Heart left ventricle (tissue), 16 donors: ENCODE results near the gene PPIF. TPM values are rescaled to one million over a fixed set of nuclear protein-coding genes. Genes with fewer than 3 reads are reported as not detected.

Source experiments
- ATAC-seq, 4 donors: fragments of 200-7000 bp; cut with Tn5 transposase; one replicate each; pipeline ENCODE4 v1.9.1; 2020 to 2022; ENCODE audit warnings: moderate library complexity in 4 of 4, mild to moderate bottlenecking in 3 of 4, moderate number of reproducible peaks in 1 of 4
- DNase-seq, 5 donors: peaks; one replicate each; pipeline ENCODE4 v3.0.0-alpha.2; 2020
- H3K27ac ChIP-seq, 12 donors: fragments of 200-600 bp; sonication (generic) in 4 of 12; one replicate each; pipeline versions ENCODE4 v1.5.0 to v1.8.0; 2016 to 2022; ENCODE audit warnings: mild to moderate bottlenecking in 2 of 12
- H3K27me3 ChIP-seq, 9 donors: fragments of 200-600 bp; sonication (generic) in 2 of 9; one replicate each; pipeline versions ENCODE4 v1.5.1 to v1.8.0; 2016 to 2022; ENCODE audit warnings: mild to moderate bottlenecking in 3 of 9
- H3K36me3 ChIP-seq, 9 donors: fragments of 200-600 bp; sonication (generic) in 2 of 9; one replicate each; pipeline versions ENCODE4 v1.5.0 to v1.8.0; 2018 to 2022; ENCODE audit warnings: mild to moderate bottlenecking in 2 of 9
- H3K4me1 ChIP-seq, 12 donors: fragments of 200-600 bp; sonication (generic) in 4 of 12; one replicate each; pipeline versions ENCODE4 v1.5.0 to v1.8.0; 2016 to 2022; ENCODE audit warnings: mild to moderate bottlenecking in 3 of 12
- H3K4me3 ChIP-seq, 12 donors: fragments of 200-600 bp; sonication (generic) in 4 of 12; one replicate each; pipeline versions ENCODE4 v1.5.0 to v1.8.0; 2017 to 2022; ENCODE audit warnings: mild to moderate bottlenecking in 9 of 12, moderate library complexity in 4 of 12
- H3K9me3 ChIP-seq, 12 donors: fragments of 200-600 bp; sonication (generic) in 4 of 12; one replicate each; pipeline versions ENCODE4 v1.5.0 to v1.8.0; 2016 to 2022; ENCODE audit warnings: mild to moderate bottlenecking in 1 of 12
- CTCF ChIP-seq, 12 donors: fragments of 200-600 bp; sonication (generic) in 4 of 12; IDR thresholded peaks; one replicate each; pipeline versions ENCODE4 v1.5.0 to v1.8.0; 2018 to 2022; ENCODE audit warnings: antibody characterized with exemption in 12 of 12, mild to moderate bottlenecking in 5 of 12
- POLR2A ChIP-seq, 2 donors: fragments of 450-650 bp; IDR thresholded peaks; one replicate each; pipeline ENCODE4 v1.6.1; 2017; ENCODE audit warnings: antibody characterized with exemption in 2 of 2, mild to moderate bottlenecking in 2 of 2, moderate library complexity in 2 of 2
- WGBS, 4 donors: extraction: QIAGEN DNeasy Blood & Tissue Kit in 2 of 4; methylation state at CpG; one replicate each; pipeline versions ENCODE4 v1.1.5 to v1.1.7; 2013 to 2018; 5-methylcytosine and 5-hydroxymethylcytosine counted together
- intact Hi-C, 10 donors: fragments of 100-400 bp; cut with DNase I; formaldehyde crosslinking; loops; one replicate each; pipeline versions ENCODE4 v1.11.1 to v1.14.2; 2022
- polyA plus RNA-seq, 2 donors: library from polyadenylated mRNA; stranded (reverse); fragments of 200-250 nt; gene quantifications; one replicate each; pipeline ENCODE4 v1.2.3, GENCODE V29; 2013
- total RNA-seq, 9 donors: library from RNA; depleted of rRNA in 2 of 9; stranded (reverse); fragments of >200 nt in 2 of 9; fragmentation: NEBNext Ultra II Directional in 3 of 9; extraction: Animal tissue kit (Norgen Biotek cat#: 25700) in 3 of 9; gene quantifications; one replicate each; pipeline versions ENCODE4 v1.1.0 to v1.2.4, GENCODE V29; 2016 to 2023
- donor health status: ischemic (EF 13 %, LVEDD 7.1; RV severe dilation, severe dysfunction).
- donor health status: healthy with polysubstance abuse.
- donor health status: DM: no; HTN: yes; CAD: no.
- donor health status: DM: no; HTN: no; CAD: no.
- donor health status: ischemic (EF 25% LVEDD 6.9; RV normal size, moderate dysfunction).
- donor health status: ischemic (EF 25% LVEDD 5.7; RV mildly dilated, moderate dysfunction).
- donor health status: healthy.
- donor health status: DM: yes; HTN: yes; CAD: no.
- donor health status: ischemic (EF 35%, LVEDD 5.7; RV mildly dilated, moderate dysfunction).
- donor health status: nonischemic (EF 11% LVEDD 7.7; RV severe dilation, severe dysfunction).
- donor health status: DM: yes; HTN: yes; CAD: no.
- donor health status: PGD.
- donor health status: ischemic (EF 29% LVEDD 5.4; RV normal size, mild dysfunction).
- donor health status: nonischemic (EF 23%, LVEDD 6.1; RV moderate dilation, normal function).

Gene PPIF
- total and polyA plus RNA-seq, 11 donors: 82.8 to 193 (median 128) TPM

- Histone ChIP-seq H3K27ac (peak overlapping the region in 1 of 12 donors; percentile 15), H3K9me3 (no peaks in the 10 kb centered on the region), H3K4me3 (no peak overlapping the region), H3K4me1 (peaks cover 0 to 45% (median 26%) of the 10 kb centered on the region in 12 donors), H3K27me3 (no peaks in the 10 kb centered on the region), H3K36me3 (peaks cover 0 to 18% (median 12%) of the 10 kb centered on the region in 9 donors)
- no peak for TF ChIP-seq POLR2A (IDR thresholded peaks at IDR 0.05)
- TF ChIP-seq CTCF (IDR thresholded peaks at IDR 0.05): no peak
- intact Hi-C loops: loop anchor here in 1 of 10 donors (5.0 kb wide), 1 partner anchor 123 kb away; no protein-coding TSS in a partner anchor
- no peak for ATAC-seq
- WGBS, 4 donors: 65 to 76% (median 67%) methylated on average over 5 of the region's 5 CpGs
- DNase-seq: peak in 1 of 5 donors; percentile 14
Observed at GRCh38 chr10:79345241-79346011, 1.8 kb upstream of the PPIF start.

- 90 to 98% (median 95%) methylated on average over 1 to 2 of the region's 2 CpGs for WGBS, 4 donors
- no peaks in the 10 kb centered on the region for H3K9me3 ChIP-seq
- DNase-seq (peak in 1 of 5 donors; percentile 15), ATAC-seq (no peak)
- H3K4me3 ChIP-seq: no peak overlapping the region
- intact Hi-C loops: loop anchor here in 1 of 10 donors (5.0 kb wide), 1 partner anchor 124 kb away; no protein-coding TSS in a partner anchor
- H3K4me1 ChIP-seq: peaks cover 0 to 47% (median 23%) of the 10 kb centered on the region in 12 donors
- peaks cover 0 to 23% (median 18%) of the 10 kb centered on the region in 9 donors for H3K36me3 ChIP-seq
- no peaks in the 10 kb centered on the region for H3K27me3 ChIP-seq
- TF ChIP-seq CTCF (IDR thresholded peaks at IDR 0.05) (no peak), POLR2A (IDR thresholded peaks at IDR 0.05) (no peak)
- H3K27ac ChIP-seq: no peak overlapping the region
Observed at GRCh38 chr10:79346012-79346340, 1.3 kb upstream of the PPIF start.

DNA sequence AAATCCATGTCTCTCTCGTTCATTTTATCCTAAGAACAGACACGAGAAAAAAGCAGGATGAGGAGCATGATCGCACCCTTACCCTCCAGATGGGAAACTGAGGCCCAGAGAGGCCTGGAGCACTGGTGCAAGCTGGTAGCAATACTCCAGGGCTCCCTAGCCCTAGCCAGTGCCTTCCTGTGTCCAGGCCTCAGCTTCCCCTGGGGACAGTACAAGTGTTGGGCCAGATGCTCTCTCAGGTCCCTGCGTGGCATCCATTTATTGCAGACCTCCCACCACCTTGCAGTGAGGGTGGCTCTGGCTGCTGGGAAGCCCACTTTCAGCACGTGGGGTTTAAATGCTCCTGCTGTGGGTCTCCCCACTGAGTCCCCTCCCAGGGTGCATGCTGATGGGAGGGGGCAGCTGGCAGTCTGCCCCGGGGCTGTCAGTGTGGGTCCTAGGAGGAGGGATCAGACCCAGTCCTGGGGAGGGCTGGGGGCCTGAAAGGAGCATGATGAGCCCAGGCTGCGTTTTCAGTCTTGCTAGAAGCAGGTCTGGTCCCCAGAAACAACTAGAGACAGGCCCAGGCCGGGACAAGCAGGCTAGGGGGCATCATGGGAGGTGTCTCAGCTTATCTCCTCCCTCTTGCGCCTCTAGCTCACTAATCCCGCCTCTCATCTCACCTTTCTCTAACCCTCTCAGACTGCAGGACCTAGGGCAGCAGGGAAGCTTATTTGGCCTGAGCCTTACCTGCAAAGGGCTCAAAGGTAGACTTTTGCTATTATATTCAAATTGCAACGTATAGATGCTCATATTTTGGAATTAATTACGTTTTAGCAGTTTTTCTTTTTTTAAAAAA lies 662 bp upstream of the PPIF start:
- Histone ChIP-seq H3K9me3 (no peaks in the 10 kb centered on the region), H3K4me1 (peaks cover 0 to 49% (median 23%) of the 10 kb centered on the region in 12 donors), H3K27ac (peak overlapping the region in 4 of 12 donors; percentile 89 to 97 (median 93)), H3K27me3 (no peaks in the 10 kb centered on the region), H3K4me3 (peak overlapping the region in 9 of 12 donors; percentile 70 to 98 (median 78)), H3K36me3 (peaks cover 0 to 30% (median 24%) of the 10 kb centered on the region in 9 donors)
- TF ChIP-seq CTCF (IDR thresholded peaks at IDR 0.05): no peak
- no peak for TF ChIP-seq POLR2A (IDR thresholded peaks at IDR 0.05)
- no peak for ATAC-seq
- no peak for DNase-seq
- 57 to 63% (median 59%) methylated on average over 10 to 12 of the region's 12 CpGs for WGBS, 4 donors
- intact Hi-C loops: loop anchor here in 1 of 10 donors (5.0 kb wide), 1 partner anchor 124 kb away; no protein-coding TSS in a partner anchor
